Prostate gland (tissue), 2 donors: ENCODE measurements around the gene RPL10. TPM values are rescaled to one million over a fixed set of nuclear protein-coding genes. Genes with fewer than 3 reads are reported as not detected.

ENCODE experiments used
- DNase-seq: peaks from one replicate; pipeline ENCODE4 v3.0.0-alpha.2; 2019; ENCODE audit warnings: low spot score
- H3K27ac ChIP-seq, 2 donors: fragments of 200-600 bp; sonication (generic); 2 replicates each; pipeline ENCODE4 v1.5.1; 2017 to 2019
- H3K27me3 ChIP-seq: fragments of 200-600 bp; sonication (generic); replicated peaks from 2 replicates; pipeline ENCODE4 v1.5.1; 2019; ENCODE audit not compliant: insufficient read depth
- H3K36me3 ChIP-seq, 2 donors: fragments of 200-600 bp; sonication (generic); 1 replicate in 1 of 2; 2 replicates in 1 of 2; pipeline versions ENCODE4 v1.5.1 to v1.8.1; 2017 to 2019
- H3K4me1 ChIP-seq: fragments of 200-600 bp; sonication (generic); replicated peaks from 2 replicates; pipeline ENCODE4 v1.5.1; 2019
- H3K4me3 ChIP-seq, 2 donors: fragments of 200-600 bp; sonication (generic); 2 replicates each; pipeline ENCODE4 v1.5.1; 2017 to 2019
- H3K9me3 ChIP-seq: fragments of 200-600 bp; sonication (generic); 2 replicates; pipeline ENCODE4 v1.5.1; 2017
- CTCF ChIP-seq, 4 experiments: fragments of 200-600 bp in 2 of 4; fragments of 450-650 bp in 2 of 4; sonication (generic) in 2 of 4; IDR thresholded peaks; 1 replicate in 3 of 4; 2 replicates in 1 of 4; pipeline ENCODE4 v1.5.1; 2016 to 2019; ENCODE audit warnings: antibody characterized with exemption in 4 of 4, mild to moderate bottlenecking in 2 of 4, moderate library complexity in 2 of 4
- POLR2A ChIP-seq: fragments of 450-650 bp; IDR thresholded peaks from one replicate; pipeline ENCODE4 v1.6.1; 2016; ENCODE audit warnings: antibody characterized with exemption, mild to moderate bottlenecking
- POLR2AphosphoS5 ChIP-seq: sonication (generic); formaldehyde crosslinking; IDR thresholded peaks from one replicate; pipeline ENCODE4 v1.6.1; 2017; ENCODE audit warnings: antibody characterized with exemption
- WGBS: methylation state at CpG from one replicate; pipeline ENCODE4 v1.1.5; 2018; 5-methylcytosine and 5-hydroxymethylcytosine counted together
- intact Hi-C: fragments of 100-400 bp; cut with DNase I; formaldehyde crosslinking; loops from one replicate; pipeline ENCODE4 v1.14.2; 2022
- total RNA-seq, 2 donors: library from RNA; depleted of rRNA; stranded (reverse); fragments of >200 nt; gene quantifications; one replicate each; pipeline ENCODE4 v1.1.0, GENCODE V29; 2016

RPL10 gene
- total RNA-seq, 2 donors from 2014 or later = 3,702 to 5,500 TPM

GRCh38 chrX:154443992-154444754, 46.0 kb downstream of the RPL10 start, which contains the start of gene FAM50A:
Gene FAM50A (plus strand): TSS chrX:154444141. CDS start chrX:154444236, 95 bp downstream.
- Histone ChIP-seq H3K9me3 (no peaks in the 10 kb centered on the region), H3K27ac (peak within 1 kb of the TSS; percentile 88 to 89), H3K36me3 (no peaks in the 10 kb centered on the region), H3K4me1 (no peaks in the 10 kb centered on the region), H3K4me3 (peak within 1 kb of the TSS; percentile 38 to 48), H3K27me3 (no peaks in the 10 kb centered on the region)
- 3% methylated on average over 7 of the region's 94 CpGs for WGBS
- TF ChIP-seq POLR2A = peak; percentile 20
- TF ChIP-seq POLR2AphosphoS5 = no peak
- TF ChIP-seq CTCF (IDR thresholded peaks at IDR 0.05) = peak in 1 of 4 experiments; percentile 26
- intact Hi-C loops = no loop called here
- peak; percentile 67 for DNase-seq

- no peaks in the 10 kb centered on the region for H3K27me3 ChIP-seq
- H3K4me1 ChIP-seq = no peaks in the 10 kb centered on the region
- no peaks in the 10 kb centered on the region for H3K36me3 ChIP-seq
- intact Hi-C loops = no loop called here
- no peaks in the 10 kb centered on the region for H3K9me3 ChIP-seq
- WGBS = 49% methylated on average over 10 of the region's 13 CpGs
- peak overlapping the region; percentile 88 to 89 for H3K27ac ChIP-seq
- H3K4me3 ChIP-seq = peak overlapping the region; percentile 38 to 48
- TF ChIP-seq POLR2AphosphoS5 = no peak
- TF ChIP-seq CTCF (IDR thresholded peaks at IDR 0.05) = no peak
- no peak for TF ChIP-seq POLR2A
- DNase-seq = no peak
These were observed 46.6 kb downstream of the RPL10 start for GRCh38 chrX:154444755-154445246.

GRCh38 chrX:154445776-154446175, 47.6 kb downstream of the RPL10 start:
- Histone ChIP-seq H3K4me3 (no peak overlapping the region), H3K27me3 (no peaks in the 10 kb centered on the region), H3K9me3 (no peaks in the 10 kb centered on the region), H3K36me3 (no peaks in the 10 kb centered on the region), H3K27ac (no peak overlapping the region), H3K4me1 (no peaks in the 10 kb centered on the region)
- DNase-seq = no peak
- intact Hi-C loops = no loop called here
- WGBS = 97% methylated on average over 5 of the region's 16 CpGs
- no peak for TF ChIP-seq POLR2AphosphoS5
- no peak for TF ChIP-seq POLR2A
- no peak for TF ChIP-seq CTCF (IDR thresholded peaks at IDR 0.05)

GRCh38 chrX:154446430-154446829, 48.3 kb downstream of the RPL10 start:
- H3K4me3 ChIP-seq = no peak overlapping the region
- no peak overlapping the region for H3K27ac ChIP-seq
- no peak for DNase-seq
- no peaks in the 10 kb centered on the region for H3K36me3 ChIP-seq
- no peaks in the 10 kb centered on the region for H3K9me3 ChIP-seq
- no peaks in the 10 kb centered on the region for H3K27me3 ChIP-seq
- TF ChIP-seq POLR2AphosphoS5 = no peak
- no peak for TF ChIP-seq CTCF (IDR thresholded peaks at IDR 0.05)
- TF ChIP-seq POLR2A = no peak
- WGBS = 92% methylated on average over 11 of the region's 12 CpGs
- H3K4me1 ChIP-seq = no peaks in the 10 kb centered on the region
- intact Hi-C loops = no loop called here

GRCh38 chrX:154448484-154448883, 50.3 kb downstream of the RPL10 start:
- Histone ChIP-seq H3K9me3 (no peaks in the 10 kb centered on the region), H3K36me3 (no peaks in the 10 kb centered on the region), H3K27me3 (no peaks in the 10 kb centered on the region), H3K4me3 (no peak overlapping the region), H3K4me1 (no peaks in the 10 kb centered on the region), H3K27ac (no peak overlapping the region)
- TF ChIP-seq POLR2A (no peak), CTCF (IDR thresholded peaks at IDR 0.05) (no peak), POLR2AphosphoS5 (no peak)
- 88% methylated on average over 14 of the region's 14 CpGs for WGBS
- no peak for DNase-seq
- intact Hi-C loops = no loop called here
